ENCODE results near the gene ABHD15. TPM values are rescaled to one million over a fixed set of nuclear protein-coding genes. Genes with fewer than 3 reads are reported as not detected.

The ABHD15 gene
- total RNA-seq, 2 experiments from 2014 or later: 17.9 to 18.0 TPM

GRCh38 chr17:29575511-29576213, 8.8 kb upstream of the ABHD15 start:
- CTCF ChIA-PET: interaction anchor here (1.1 to 5.8 kb wide), 4 partner anchors 16 to 41 kb away, joined by 3 to 27 read pairs (median 5); no protein-coding TSS in a partner anchor
- POLR2A ChIA-PET: interaction anchor here (1.0 kb wide), 1 partner anchor 13 kb away, joined by 3 read pairs; no protein-coding TSS in a partner anchor

DNA sequence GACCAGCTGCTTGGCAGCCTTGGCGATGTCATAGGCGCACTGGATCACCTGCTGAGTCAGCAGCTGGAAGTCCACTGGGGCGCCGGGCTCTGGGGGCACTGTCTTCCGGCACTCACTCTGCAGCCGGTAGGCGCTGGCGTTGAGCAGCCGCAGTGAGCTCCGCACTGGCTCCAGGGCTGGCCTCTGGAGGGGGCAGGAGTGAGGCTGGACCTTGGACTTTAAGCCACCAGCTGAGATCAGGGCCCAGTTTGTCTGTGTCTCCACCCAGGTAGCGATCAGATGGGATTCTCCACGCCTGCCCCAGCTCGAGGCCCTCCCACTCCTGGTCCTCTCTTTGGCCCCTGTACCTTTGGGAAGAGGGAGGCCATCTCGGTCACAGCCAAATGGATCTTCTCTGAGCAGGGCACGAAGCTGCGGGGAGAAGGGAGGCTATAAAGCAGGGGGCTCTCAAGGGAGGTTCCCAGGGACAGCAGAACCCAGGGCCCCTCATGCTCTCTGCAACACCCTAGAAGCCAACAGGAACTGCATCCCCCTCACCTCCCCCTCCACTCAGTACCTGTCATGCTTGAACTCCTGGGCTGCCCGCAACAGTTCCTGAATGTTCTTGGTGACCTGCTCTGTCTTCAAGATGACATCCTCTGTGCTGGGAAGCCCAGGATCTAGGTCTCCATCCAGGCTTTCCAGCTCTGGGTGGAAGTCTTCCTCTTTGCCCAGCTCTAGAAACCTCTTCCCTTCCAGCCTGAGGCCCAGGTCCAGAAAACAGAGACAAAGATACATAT, 8.1 kb upstream of the ABHD15 start:
- ChIA-PET CTCF (interaction anchor here (1.1 to 5.8 kb wide), 4 partner anchors 17 to 42 kb away, joined by 3 to 27 read pairs (median 5); no protein-coding TSS in a partner anchor), POLR2A (no interaction called here)

DNA sequence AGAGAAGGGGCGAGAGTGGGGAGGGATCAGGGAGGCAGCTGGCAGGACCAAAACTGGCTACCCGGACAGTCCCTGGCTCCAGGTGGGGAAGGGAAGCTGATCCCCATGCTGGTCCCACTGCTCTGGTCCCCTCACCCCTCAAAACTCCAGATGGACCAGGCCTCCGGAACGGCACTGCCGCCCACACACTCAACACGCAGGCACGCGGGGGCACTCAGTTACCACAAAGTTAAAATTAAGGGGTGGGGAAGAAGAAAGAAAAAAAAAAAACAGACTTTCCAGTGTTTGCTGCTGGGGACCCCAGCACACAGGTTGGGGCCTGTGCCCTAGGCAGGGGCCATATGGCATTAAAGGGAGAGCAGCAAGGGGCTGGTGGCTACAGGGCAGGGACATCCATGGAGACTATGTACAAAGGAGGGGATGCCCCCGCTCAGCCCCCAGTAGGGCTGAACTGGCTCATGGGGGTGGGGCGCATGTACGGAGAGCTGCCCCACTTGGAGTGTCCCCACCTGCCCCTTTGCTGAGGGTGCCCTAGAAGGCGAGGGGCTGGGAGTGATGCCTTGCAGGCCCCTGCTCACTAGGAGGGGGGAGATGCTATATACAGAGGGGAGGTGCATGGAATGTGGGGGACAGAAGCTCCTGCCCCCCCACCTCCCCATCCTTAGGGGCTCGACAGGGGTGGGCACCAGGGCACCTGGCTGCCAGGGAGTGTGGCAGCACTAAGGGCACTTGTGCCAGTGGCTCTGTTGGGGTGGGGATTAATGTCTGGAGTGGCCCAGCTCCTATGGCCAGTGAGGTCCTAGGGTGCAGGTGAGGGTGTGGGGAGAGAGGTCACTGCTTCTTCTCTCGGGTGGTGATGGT, 7.3 kb upstream of the ABHD15 start:
- ChIA-PET POLR2A (no interaction called here), CTCF (interaction anchor here (0.6 to 5.8 kb wide), 6 partner anchors 12 to 445 kb away, joined by 3 to 27 read pairs (median 5); no protein-coding TSS in a partner anchor)

DNA sequence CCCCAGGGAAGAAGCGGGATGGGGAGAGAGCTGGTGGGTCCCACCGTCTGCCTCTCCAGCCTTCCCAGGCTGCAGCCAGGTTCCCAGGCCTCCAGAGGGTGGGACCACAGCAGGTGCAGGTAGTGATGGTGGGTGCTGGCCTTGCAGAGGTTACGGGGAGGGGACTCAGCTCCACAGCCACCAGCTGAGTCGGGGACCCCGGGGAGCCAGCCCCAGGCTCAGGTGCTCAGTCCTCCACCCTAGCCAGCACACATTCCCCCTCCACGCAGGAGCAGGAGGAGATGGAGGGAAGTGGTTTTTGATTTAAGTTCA, 6.7 kb upstream of the ABHD15 start:
- POLR2A ChIA-PET: interaction anchor here (0.9 to 1.0 kb wide), 2 partner anchors 21 to 44 kb away, joined by 3 to 4 read pairs; no protein-coding TSS in a partner anchor
- CTCF ChIA-PET: interaction anchor here (0.6 to 5.8 kb wide), 7 partner anchors 9 to 446 kb away, joined by 3 to 27 read pairs (median 9); partner anchors contain the start of gene ANKRD13B

DNA sequence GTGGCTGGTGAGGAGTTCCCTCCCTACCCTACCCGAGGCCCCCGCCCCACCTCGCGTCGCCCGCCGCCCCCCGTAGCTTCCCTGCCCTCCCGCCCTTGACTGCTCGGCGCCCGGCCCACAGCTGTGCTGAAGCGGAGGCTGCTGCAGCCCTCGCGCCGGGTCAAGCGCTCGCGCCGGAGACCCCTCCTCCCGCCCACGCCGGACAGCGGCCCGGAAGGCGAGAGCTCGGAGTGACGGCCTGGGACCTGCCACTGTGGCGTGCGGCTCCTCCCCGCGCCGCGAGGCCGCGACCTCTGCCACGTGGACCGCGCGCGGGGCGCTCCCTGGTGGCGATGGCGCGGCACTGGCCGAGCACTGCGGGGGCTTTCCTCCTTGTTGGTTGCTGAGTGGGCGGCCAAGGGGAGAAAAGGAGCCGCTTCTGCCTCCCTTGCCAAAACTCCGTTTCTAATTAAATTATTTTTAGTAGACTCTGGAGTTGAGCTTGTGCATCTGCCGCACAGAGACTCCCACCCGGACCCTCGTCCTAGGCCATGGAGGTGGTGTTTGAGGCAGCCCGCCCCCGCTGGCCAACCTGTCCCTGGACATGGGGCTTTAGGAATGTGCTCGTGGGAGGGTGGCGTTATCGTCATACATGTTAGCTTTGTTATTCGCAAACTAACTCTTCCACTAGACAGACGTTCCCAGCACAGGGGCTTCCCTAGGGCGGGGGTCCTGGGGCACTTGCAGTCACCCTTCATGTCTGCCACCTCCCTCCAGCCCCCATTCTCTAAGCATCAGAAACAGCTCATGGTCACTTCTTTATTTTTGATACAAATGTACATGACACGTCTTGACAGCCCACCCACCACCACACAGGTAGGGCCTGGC, 6.1 kb upstream of the ABHD15 start:
- CTCF ChIA-PET: interaction anchor here (0.6 to 5.8 kb wide), 8 partner anchors 10 to 447 kb away, joined by 3 to 27 read pairs (median 6); partner anchors contain the start of gene ANKRD13B
- POLR2A ChIA-PET: interaction anchor here (0.6 to 1.0 kb wide), 3 partner anchors 21 to 45 kb away, joined by 3 to 4 read pairs (median 4); no protein-coding TSS in a partner anchor

GRCh38 chr17:29571883-29572681, 5.2 kb upstream of the ABHD15 start:
- ChIA-PET CTCF (interaction anchor here (0.9 to 5.8 kb wide), 6 partner anchors 11 to 202 kb away, joined by 3 to 27 read pairs (median 10); partner anchors contain the start of gene ANKRD13B), POLR2A (interaction anchor here (1.0 kb wide), 1 partner anchor 46 kb away, joined by 4 read pairs; no protein-coding TSS in a partner anchor)

GRCh38 chr17:29571486-29571882, 4.6 kb upstream of the ABHD15 start:
- CTCF ChIA-PET: interaction anchor here (2.4 to 5.8 kb wide), 2 partner anchors 45 to 201 kb away, joined by 9 to 27 read pairs; no protein-coding TSS in a partner anchor
- POLR2A ChIA-PET: no interaction called here

DNA sequence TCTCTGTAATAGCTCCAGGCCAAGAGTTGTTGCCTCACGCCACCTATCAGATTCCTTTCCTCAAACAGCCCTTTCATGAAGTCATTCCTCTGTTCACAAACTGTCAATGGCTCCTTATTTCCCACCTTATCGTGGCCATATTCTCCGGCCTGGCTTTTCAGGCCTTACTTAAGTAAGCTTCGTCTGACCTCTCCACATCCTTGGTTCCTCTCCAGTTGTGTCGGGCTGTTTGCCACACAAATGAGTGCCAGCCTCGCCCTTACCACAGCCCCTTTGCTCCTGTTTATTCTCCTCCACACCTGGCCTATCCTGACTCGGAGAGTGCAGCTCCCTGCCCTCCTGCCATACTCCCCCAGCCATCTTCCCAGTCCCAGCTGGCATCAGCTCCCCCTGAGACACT, 3.7 kb upstream of the ABHD15 start:
- POLR2A ChIA-PET: interaction anchor here (0.7 to 0.8 kb wide), 2 partner anchors 11 to 1662 kb away, joined by 4 read pairs; no protein-coding TSS in a partner anchor

DNA sequence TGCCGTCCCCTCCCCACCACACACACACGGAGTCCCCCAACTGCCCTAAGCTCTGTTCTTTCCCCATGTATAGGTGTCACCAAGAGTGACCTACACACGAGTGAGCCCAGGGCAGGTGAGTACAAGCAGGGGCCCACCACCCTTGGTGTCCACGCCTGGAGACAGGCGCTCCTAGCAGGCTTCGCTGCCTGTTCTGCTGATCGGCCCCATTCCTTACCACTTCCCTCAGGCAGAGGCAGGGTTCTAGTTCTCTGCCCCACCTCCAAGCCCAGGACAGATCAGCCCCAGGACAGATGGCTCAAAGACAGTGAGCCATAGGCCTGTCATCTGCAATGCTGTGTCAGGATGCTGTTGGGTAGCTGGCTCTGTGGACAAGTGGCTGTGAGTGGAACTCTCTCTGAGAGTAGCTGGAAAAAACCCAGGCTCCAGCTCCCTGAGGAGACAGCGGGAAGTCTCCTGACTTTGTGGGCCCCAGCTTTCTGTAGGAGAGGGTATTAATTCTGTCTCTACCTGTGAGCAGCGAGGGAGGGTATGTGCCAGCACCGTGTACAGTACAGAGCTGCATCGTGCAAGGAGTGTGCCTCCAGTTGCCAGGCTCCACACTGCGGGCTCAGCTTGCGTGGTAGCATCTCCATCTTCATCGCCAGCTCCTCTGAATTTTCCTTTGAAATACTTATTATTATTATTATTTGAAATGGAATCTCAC, 2.6 kb upstream of the ABHD15 start:
- ChIA-PET POLR2A (interaction anchor here (0.8 to 2.2 kb wide), 5 partner anchors 12 to 48 kb away, joined by 3 to 11 read pairs (median 4); no protein-coding TSS in a partner anchor), CTCF (interaction anchor here (0.6 to 6.4 kb wide), 5 partner anchors 11 to 75 kb away, joined by 3 to 45 read pairs (median 4); no protein-coding TSS in a partner anchor)

More for the DNA sequence above, 3.7 kb upstream of the ABHD15 start:
- CTCF ChIA-PET: interaction anchor here (0.7 to 6.4 kb wide), 5 partner anchors 9 to 177 kb away, joined by 3 to 45 read pairs (median 13); no protein-coding TSS in a partner anchor

DNA sequence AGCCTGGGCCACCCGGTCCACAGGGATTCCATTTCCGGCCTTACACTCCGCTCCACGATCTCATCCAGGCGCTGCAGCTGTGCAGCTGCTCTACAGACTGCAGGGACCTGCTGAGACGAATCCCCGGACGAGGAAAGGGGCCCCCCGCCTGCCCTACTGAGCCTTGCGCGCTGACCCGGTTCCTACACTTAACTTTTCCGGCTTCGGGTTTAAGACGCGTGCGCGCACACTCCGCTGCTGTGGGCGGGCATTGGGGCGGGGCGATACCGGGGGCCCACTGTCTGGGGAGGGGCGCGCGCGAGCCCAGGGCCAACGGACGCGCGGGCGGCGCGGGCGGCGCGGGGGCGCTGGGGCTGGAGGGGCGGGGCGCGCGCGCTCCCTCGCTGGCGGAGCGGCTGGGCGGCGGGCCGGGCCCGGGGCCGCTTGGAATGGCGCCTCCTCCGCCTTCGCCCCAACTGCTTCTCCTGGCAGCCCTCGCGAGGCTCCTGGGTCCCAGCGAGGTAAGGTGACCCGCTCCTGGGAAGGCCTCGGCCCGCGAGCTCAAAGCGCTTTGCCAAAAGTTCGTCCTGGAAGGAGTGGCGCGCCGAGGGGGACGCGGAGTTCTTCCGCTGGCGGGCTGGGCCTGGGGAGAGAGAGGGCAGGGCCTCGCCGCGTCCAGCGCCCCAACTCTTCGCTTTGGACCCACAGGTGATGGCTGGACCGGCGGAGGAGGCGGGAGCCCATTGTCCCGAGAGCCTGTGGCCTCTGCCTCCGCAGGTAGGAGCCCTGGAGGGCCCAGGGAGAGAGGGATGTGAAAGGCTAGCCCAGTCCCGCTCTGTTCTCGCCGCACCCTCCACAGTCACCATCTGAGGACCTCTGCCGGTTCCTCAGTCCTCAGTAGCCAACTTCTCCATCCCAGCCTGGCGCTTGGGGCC, 1.8 kb upstream of the ABHD15 start, which contains the start of gene TP53I13:
Gene TP53I13, plus strand, starts transcription at position 371 of the 914 bp plus-strand sequence. Its CDS starts 58 bp downstream, at position 429.
- ChIA-PET POLR2A (interaction anchor here (0.6 to 2.3 kb wide), 7 partner anchors 12 to 392 kb away, joined by 3 to 11 read pairs (median 4); no protein-coding TSS in a partner anchor), CTCF (interaction anchor here (0.7 to 6.4 kb wide), 8 partner anchors 10 to 363 kb away, joined by 3 to 45 read pairs (median 4); no protein-coding TSS in a partner anchor)

DNA sequence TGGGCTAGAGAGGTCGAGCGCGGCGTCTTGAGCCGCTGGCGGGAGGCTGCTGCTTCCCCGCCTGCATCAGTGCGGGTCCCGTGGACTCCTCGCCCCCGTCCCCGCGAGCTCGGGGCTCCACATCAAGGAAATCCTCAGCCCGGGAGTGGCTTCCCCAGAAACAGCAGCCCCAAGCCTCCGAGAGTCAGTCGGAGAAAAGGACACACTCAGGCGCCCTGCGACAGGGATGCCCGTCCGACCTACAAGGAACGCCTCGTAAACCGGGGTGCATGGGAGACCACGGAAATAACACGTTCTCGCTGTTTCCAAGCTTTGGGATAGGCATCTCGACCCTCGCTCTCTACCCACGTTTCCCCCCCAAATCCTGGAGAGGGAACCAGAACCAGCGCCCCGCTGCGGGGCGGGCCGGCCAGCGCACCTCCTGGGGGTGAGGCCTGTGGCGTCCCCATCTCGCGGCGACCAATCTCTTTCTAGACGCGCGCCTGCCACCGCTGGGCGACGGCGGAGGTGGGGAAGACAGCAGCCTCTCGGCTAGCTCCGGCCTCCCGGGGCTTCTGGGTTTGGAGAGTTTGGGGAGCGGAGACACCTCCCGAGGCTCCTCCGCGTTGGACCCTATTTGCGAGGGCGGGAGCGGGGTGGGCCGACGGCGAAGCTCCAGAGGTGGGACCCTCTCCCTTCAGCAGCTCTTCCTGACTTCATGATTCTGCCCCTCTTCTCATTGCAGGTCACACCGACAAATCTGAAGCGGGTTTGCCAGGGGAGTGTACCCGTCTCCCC, 905 bp upstream of the ABHD15 start:
- ChIA-PET CTCF (interaction anchor here (0.5 to 6.4 kb wide), 10 partner anchors 11 to 363 kb away, joined by 3 to 45 read pairs (median 4); no protein-coding TSS in a partner anchor), POLR2A (interaction anchor here (0.6 to 2.3 kb wide), 8 partner anchors 11 to 391 kb away, joined by 3 to 11 read pairs (median 4); partner anchors contain the start of gene NUFIP2)

GRCh38 chr17:29567304-29567553, 392 bp upstream of the ABHD15 start:
- POLR2A ChIA-PET: interaction anchor here (1.0 to 2.3 kb wide), 8 partner anchors 10 to 273 kb away, joined by 3 to 9 read pairs (median 4); partner anchors contain the start of gene NUFIP2
- CTCF ChIA-PET: interaction anchor here (0.5 to 6.4 kb wide), 9 partner anchors 12 to 364 kb away, joined by 3 to 45 read pairs (median 4); no protein-coding TSS in a partner anchor

GRCh38 chr17:29565643-29566472, 979 bp downstream of the ABHD15 start:
- ChIA-PET CTCF (interaction anchor here (0.6 to 6.4 kb wide), 8 partner anchors 11 to 196 kb away, joined by 3 to 45 read pairs (median 4); no protein-coding TSS in a partner anchor), POLR2A (interaction anchor here (0.7 to 1.3 kb wide), 6 partner anchors 11 to 271 kb away, joined by 3 to 5 read pairs (median 3); partner anchors contain the start of gene ANKRD13B)
